ENCODE measurements around the gene VPS41. TPM values are rescaled to one million over a fixed set of nuclear protein-coding genes. Genes with fewer than 3 reads are reported as not detected.

The VPS41 gene
- total RNA-seq, 1 experiment from 2014 or later: 92.3 TPM

DNA sequence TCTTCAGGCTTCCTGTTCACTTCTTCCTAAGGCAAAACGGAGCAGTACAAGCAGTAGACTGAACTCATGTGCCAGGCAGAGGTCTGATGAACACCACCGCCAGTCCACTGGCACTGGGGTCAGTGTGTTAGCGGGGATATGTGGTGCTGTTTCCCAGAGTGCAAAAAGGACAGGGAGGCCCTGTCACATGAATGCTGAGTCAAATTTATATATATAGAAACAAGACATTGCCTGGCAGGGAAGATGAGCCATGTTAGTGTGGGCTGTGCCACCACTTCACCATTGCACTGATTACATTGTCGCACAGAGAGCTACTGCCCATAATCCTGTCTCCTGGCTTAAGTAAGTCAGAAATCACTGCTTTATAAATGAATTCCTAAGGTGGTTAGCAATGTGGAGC is 155.6 kb downstream of the VPS41 start:
- ChIA-PET CTCF (no interaction called here), POLR2A (ENCODE audit: unreplicated experiment) (no interaction called here)
- no peak overlapping the region for H3K27ac ChIP-seq
- H3K36me3 ChIP-seq (ENCODE audit: low read depth): peaks cover 19% of the 10 kb centered on the region; the same call in 1 of the 2 replicates
- no peaks in the 10 kb centered on the region for H3K79me2 ChIP-seq (ENCODE audit: low read depth)
- DNase-seq: no peak
- no peak overlapping the region for H3K4me3 ChIP-seq
- TF ChIP-seq CTCF (conservative IDR thresholded peaks at IDR 0.05): no peak
- TF ChIP-seq EZH2 (IDR thresholded peaks at IDR 0.05; ENCODE audit: low read depth): no peak
- no peaks in the 10 kb centered on the region for H3K9me2 ChIP-seq (ENCODE audit: insufficient read depth)
- no TSS peak for BruUV-seq (replicated peaks)
- H3K27me3 ChIP-seq (ENCODE audit: insufficient read depth, low read depth): no peaks in the 10 kb centered on the region
- no peaks in the 10 kb centered on the region for H3F3A ChIP-seq (ENCODE audit: insufficient read depth, low read depth)
- no peak overlapping the region for H2AFZ ChIP-seq
- no peaks in the 10 kb centered on the region for H3K9me3 ChIP-seq (ENCODE audit: insufficient read depth, low read depth)
- H3K4me2 ChIP-seq: no peak overlapping the region
- intact Hi-C loops (cut with micrococcal nuclease; ENCODE audit: unreplicated experiment): no loop called here
- H4K20me1 ChIP-seq (ENCODE audit: insufficient read depth): no peaks in the 10 kb centered on the region
- no peaks in the 10 kb centered on the region for H3K4me1 ChIP-seq (replicated peaks; ENCODE audit: insufficient read depth)

- TF ChIP-seq CTCF (conservative IDR thresholded peaks at IDR 0.05) (no peak), EZH2 (IDR thresholded peaks at IDR 0.05; ENCODE audit: low read depth) (no peak)
- intact Hi-C loops (cut with micrococcal nuclease; ENCODE audit: unreplicated experiment): no loop called here
- Histone ChIP-seq H3K4me2 (no peak overlapping the region), H2AFZ (no peak overlapping the region), H3K36me3 (ENCODE audit: low read depth) (peaks cover 30% of the 10 kb centered on the region; the same call in 1 of the 2 replicates), H3K27ac (no peak overlapping the region), H3K4me3 (no peak overlapping the region), H3K9me3 (ENCODE audit: insufficient read depth, low read depth) (no peaks in the 10 kb centered on the region), H3K4me1 (replicated peaks; ENCODE audit: insufficient read depth) (no peaks in the 10 kb centered on the region), H3F3A (ENCODE audit: insufficient read depth, low read depth) (no peaks in the 10 kb centered on the region), H3K27me3 (ENCODE audit: insufficient read depth, low read depth) (no peaks in the 10 kb centered on the region), H4K20me1 (ENCODE audit: insufficient read depth) (no peaks in the 10 kb centered on the region), H3K79me2 (ENCODE audit: low read depth) (no peaks in the 10 kb centered on the region), H3K9me2 (ENCODE audit: insufficient read depth) (no peaks in the 10 kb centered on the region)
- no TSS peak for BruUV-seq (replicated peaks)
- ChIA-PET POLR2A (ENCODE audit: unreplicated experiment) (no interaction called here), CTCF (no interaction called here)
- DNase-seq: no peak
These were observed 157.6 kb downstream of the VPS41 start for GRCh38 chr7:38751416-38751815.

- 0 out of 2 replicates have a peak, but pooled peaks cover 5% of the 10 kb centered on the region for H3K4me1 ChIP-seq (replicated peaks; ENCODE audit: insufficient read depth)
- H3K79me2 ChIP-seq (ENCODE audit: low read depth): no peaks in the 10 kb centered on the region
- H3K27ac ChIP-seq: no peak overlapping the region
- H3K9me3 ChIP-seq (ENCODE audit: insufficient read depth, low read depth): no peaks in the 10 kb centered on the region
- no peaks in the 10 kb centered on the region for H4K20me1 ChIP-seq (ENCODE audit: insufficient read depth)
- DNase-seq: no peak
- no peaks in the 10 kb centered on the region for H3F3A ChIP-seq (ENCODE audit: insufficient read depth, low read depth)
- H3K27me3 ChIP-seq (ENCODE audit: insufficient read depth, low read depth): no peaks in the 10 kb centered on the region
- ChIA-PET POLR2A (ENCODE audit: unreplicated experiment) (no interaction called here), CTCF (no interaction called here)
- no peaks in the 10 kb centered on the region for H3K9me2 ChIP-seq (ENCODE audit: insufficient read depth)
- H2AFZ ChIP-seq: no peak overlapping the region
- BruUV-seq (replicated peaks): no TSS peak
- H3K36me3 ChIP-seq (ENCODE audit: low read depth): peaks cover 48% of the 10 kb centered on the region
- TF ChIP-seq EZH2 (IDR thresholded peaks at IDR 0.05; ENCODE audit: low read depth) (no peak), CTCF (conservative IDR thresholded peaks at IDR 0.05) (peak; percentile 64)
- intact Hi-C loops (cut with micrococcal nuclease; ENCODE audit: unreplicated experiment): no loop called here
- no peak overlapping the region for H3K4me3 ChIP-seq
- no peak overlapping the region for H3K4me2 ChIP-seq
These were observed 160.9 kb downstream of the VPS41 start for GRCh38 chr7:38748056-38748610.

All from PC-9 (cell line).